ENCODE results near the gene IL12B.
"Not testable (repeated sequence)": the region's sequence is repeated elsewhere in the genome, so short reads cannot be mapped to it uniquely, and the experiment has no call there.

IL12B gene

GRCh38 chr5:159332800-159333544 lies 2.7 kb upstream of the IL12B start:
- no peak for DNase-seq

DNA sequence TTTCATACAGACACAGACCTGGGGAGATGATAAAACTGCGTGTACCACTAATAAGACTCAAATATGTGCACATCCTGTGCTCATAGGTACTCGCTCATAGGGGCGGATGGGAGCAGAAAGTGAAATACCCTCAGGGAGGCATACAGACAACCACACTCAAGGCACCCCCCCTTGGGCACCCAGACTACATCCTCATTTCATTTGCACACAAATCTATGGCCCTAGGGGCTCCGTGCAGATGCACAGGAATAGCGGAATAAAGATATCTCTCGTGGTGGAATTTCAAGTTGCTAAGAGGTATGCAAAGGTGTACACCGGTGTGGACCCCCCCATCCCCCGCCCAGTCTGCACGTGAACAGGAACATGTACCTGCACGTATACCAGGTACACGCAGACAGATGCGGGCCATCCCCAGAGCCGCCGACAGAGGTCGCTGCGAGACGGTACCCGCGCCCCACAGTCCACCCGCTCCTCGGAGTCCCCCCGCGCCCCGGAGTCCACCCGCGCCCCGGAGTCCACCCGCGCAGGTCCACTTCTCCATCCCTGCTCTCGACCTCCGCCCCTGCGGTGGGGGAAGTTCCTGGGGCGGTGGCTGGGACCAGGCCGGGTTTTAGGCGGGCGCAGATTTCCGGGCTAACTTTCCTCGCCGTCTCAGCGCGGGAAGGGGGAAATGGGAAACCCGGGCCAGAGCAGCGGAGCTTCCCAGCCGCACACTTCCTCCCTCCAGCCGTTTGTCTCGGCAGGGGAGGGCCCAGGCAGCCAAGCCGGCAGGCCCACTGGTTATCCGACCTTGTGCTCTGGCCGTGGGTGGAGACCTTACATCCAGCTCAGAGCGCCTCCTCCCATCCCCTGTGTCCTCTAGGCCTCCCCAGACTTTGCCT lies 1.0 kb upstream of the IL12B start:
- peak; percentile 70 for DNase-seq

- peak; percentile 7 for DNase-seq
Observed at GRCh38 chr5:159324986-159325385, 5.3 kb downstream of the IL12B start.

DNA sequence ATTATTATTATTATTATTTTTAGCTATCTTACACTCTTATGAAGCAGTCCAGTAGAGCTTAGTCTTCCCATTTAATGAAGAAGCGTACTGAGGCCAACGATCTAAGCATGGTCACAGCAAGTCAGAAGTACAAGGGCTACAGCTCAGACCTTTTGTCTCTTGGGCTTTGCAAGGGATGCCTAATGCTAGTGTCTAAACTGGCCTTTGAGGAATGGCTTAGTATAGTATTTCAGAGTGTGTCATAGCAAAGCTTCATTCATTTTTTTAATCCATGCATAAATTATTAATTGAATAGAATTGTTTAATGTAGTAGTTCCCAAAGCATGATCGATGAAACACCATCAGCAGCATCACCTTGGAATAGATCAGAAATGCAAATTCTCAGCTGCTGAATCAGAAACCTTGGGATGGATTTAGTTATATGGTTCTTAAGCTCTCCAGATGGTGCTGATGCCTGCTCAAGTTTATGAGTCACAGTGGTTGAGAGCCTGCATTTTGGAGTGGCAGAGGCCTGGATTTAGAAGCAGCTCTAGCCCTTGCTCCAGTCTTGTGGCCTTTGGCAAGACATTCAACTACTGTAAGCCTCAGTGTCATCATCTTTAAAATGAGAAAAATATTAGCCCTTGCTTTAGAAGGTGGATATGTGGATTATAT lies 6.1 kb downstream of the IL12B start:
- DNase-seq, result peak; percentile 88

DNA sequence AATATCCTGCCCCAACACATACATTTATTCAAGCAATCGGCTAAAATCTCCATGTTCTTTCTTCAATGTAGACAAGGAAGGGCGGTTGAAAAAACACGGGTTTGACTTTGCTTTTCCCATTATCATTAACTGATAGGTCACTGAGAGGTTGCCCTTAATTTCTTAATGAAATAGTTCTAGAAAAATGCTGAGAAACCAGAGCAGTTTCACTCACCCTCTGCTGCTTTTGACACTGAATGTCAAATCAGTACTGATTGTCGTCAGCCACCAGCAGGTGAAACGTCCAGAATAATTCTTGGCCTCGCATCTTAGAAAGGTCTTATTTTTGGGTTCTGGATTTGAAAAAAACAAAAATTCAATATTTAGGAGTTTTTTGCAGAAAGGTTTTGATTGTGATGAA lies 8.1 kb downstream of the IL12B start:
- no peak for DNase-seq

GRCh38 chr5:159319832-159320231 lies 10.5 kb downstream of the IL12B start:
- DNase-seq, result no peak

DNA sequence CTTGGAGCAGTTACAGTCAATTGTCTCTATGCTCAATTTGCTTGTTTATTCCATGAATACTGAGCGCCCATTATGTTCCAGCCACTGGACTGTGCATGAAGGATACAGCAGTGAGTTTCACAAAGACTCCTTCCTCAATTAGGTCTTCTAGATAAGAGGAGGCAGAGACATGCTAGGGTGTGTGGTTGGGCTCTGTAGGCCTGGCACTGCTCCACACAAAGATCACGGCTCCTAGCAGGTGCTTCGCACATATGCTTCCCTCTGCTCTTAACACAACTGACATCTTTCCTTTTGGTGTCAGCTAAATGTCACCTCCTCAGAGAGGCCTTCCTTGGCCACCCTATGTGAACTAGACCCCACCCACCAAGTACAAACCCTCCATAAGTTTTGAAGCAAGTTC lies 10.9 kb downstream of the IL12B start:
- no peak for DNase-seq

GRCh38 chr5:159318448-159318847 lies 11.8 kb downstream of the IL12B start:
- no peak for DNase-seq

DNA sequence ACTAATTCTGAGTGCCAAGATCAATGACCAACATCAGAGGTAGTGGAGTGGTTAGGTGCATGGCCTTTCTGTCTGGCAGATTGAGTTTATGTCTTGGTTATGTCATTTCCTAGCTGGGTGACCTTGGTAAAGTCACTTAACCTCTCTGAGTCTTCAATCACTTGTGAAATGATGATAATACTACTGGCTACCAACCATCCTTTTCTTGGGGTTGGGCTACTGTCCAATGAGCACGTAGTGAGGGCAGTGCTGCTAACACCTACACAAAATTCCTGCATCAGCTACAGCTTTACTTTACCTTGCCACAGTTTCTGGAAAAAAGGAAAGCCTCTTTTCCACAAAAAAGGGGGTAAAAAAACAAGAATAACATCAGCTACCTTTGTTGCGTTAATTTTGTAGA lies 12.4 kb downstream of the IL12B start:
- no peak for DNase-seq

GRCh38 chr5:159316519-159317383 lies 13.5 kb downstream of the IL12B start:
- DNase-seq, result peak; percentile 48

DNA sequence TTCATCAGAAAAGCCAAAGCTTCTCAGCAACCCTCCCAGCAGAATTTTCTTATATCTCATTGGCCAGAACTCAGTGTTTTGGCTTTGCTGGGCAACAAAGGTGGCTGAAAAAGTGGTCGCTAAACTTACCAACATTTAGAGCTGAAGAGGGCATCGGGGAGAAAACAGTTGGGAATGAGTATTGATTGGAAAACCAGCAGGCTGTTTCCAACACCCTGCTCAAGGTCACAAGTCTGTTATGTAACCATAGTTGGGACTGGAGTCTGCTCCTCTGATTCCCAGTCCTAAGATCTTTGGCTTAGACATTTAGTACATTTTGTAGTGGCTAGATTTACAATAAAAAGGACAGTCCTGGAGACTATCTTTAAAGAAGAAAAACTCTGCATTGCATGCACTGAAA lies 17.1 kb downstream of the IL12B start:
- no peak for DNase-seq

DNA sequence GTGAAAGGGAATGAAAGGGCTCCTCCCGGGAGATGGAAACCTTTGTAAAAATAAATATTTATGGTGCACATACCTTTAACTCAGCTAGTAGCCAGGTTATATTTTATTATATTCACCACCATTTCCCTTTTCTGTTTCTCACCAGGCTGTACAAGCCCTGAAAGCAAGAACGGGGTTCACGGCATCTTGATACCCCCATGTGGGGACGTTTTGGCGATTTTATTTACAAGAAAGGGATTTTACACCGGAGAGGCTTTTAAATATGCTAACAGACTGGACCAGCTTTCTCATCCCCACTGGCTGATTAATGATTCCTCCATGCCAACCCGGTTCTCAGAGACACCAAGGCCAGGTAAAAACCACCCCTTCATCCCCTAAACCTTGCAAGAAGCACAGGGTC lies 19.2 kb downstream of the IL12B start:
- DNase-seq, result no peak

- DNase-seq, result no peak
Observed at GRCh38 chr5:159310511-159310910, 19.8 kb downstream of the IL12B start.

GRCh38 chr5:159309689-159310433 lies 20.4 kb downstream of the IL12B start:
- DNase-seq, result no peak

- DNase-seq, result no peak
Observed at GRCh38 chr5:159304961-159305595, 25.2 kb downstream of the IL12B start.

DNA sequence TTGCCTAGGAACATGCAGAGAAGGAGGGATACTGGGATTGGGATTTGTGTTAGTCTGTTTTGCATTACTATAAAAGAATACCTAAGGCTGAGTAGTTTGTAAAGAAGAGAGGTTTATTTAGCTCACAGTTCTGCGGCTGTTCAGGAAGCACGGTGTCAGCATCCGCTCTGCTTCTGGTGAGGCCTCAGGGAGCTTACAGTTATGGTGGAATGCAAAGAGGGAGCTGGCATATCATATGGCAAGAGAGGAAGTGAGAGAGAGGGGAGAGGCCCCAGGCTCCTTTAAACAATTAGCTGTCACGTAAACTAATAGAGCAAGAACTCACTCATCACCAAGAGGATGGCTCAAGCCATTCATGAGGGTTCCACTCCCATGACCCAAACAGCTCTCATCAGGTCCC lies 27.0 kb downstream of the IL12B start:
- no peak for DNase-seq

- not testable (repeated sequence) for DNase-seq
Observed at GRCh38 chr5:159301929-159302860, 28.1 kb downstream of the IL12B start.

- DNase-seq, result peak; percentile 27
Observed at GRCh38 chr5:159301466-159301865, 28.8 kb downstream of the IL12B start.

GRCh38 chr5:159297300-159297699 lies 33.0 kb downstream of the IL12B start:
- DNase-seq, result not testable (repeated sequence)

DNA sequence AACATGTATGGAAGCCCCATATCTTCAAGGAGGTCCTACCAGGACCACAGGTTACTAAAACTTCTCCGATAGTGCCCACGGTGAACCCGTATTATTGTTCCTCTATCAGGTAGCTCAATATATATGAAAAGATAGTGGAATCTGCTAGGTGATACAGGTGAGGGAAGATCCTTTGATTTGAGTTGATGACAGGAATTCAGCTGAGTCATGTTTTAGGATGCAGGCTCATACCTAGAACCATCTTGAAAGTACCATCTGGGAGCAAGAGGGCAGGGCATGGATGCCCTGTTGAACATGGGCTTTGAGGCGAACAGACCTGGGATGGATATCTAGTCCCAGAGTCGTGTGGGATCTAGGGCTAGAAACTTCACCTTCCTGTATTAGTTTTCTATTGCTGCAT lies 35.4 kb downstream of the IL12B start:
- DNase-seq, result no peak

Data from EL (cell line).